ENCODE data around the gene INTS4.
A peak's percentile ranks its signal among the peaks of the same experiment; 100 is the strongest.
"Not testable (repeated sequence)": the region's sequence is repeated elsewhere in the genome, so short reads cannot be mapped to it uniquely, and the experiment has no call there.

INTS4 gene, protein sequence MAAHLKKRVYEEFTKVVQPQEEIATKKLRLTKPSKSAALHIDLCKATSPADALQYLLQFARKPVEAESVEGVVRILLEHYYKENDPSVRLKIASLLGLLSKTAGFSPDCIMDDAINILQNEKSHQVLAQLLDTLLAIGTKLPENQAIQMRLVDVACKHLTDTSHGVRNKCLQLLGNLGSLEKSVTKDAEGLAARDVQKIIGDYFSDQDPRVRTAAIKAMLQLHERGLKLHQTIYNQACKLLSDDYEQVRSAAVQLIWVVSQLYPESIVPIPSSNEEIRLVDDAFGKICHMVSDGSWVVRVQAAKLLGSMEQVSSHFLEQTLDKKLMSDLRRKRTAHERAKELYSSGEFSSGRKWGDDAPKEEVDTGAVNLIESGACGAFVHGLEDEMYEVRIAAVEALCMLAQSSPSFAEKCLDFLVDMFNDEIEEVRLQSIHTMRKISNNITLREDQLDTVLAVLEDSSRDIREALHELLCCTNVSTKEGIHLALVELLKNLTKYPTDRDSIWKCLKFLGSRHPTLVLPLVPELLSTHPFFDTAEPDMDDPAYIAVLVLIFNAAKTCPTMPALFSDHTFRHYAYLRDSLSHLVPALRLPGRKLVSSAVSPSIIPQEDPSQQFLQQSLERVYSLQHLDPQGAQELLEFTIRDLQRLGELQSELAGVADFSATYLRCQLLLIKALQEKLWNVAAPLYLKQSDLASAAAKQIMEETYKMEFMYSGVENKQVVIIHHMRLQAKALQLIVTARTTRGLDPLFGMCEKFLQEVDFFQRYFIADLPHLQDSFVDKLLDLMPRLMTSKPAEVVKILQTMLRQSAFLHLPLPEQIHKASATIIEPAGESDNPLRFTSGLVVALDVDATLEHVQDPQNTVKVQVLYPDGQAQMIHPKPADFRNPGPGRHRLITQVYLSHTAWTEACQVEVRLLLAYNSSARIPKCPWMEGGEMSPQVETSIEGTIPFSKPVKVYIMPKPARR

DNA sequence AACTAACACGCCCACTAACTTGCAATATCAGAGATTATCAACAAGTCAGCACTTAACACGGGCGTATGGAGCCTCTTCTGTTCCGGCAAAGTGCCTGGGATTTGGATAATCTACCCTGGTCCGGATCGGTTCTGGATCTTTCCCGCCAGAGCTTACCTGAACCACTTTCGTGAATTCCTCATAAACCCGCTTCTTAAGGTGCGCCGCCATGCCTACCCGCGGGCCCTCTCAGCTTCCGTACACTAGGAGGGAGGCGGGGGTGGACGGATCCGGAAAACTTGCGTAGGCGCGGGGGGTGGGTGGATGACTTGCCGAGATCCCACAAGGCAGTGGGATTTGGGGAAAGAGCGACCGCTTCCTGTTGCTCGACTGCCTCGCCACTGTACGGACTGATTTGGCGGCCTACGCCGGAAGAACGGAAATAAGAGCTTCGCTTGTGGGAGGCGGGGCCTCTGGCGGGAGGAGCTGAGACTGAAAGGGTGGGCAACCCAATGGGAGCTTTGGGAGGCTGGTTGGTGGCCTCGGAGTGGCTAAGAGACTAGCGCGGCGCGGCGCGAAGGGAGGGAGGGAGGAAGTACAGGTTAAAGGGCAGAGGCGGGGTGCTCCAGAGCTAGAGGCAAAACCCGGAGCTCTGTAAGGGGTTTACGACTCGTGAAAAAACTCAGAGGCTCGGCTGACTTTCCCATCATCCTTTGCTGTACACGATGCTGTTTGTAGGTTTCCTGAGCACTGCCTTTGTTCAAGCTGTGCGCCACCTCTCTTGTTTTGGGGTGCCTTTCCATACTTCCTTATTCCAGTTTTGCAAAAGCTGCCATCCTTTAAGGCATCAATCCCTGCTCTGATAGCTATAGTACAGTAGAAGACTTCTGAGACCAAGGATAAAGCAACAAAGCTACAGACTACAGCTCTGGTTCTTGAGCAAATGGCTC, at the start of gene INTS4:
Gene INTS4 (minus strand): TSS at position 235 of the 929 bp plus-strand sequence. CDS start 25 bp downstream, at position 210.
- peak; percentile 100 for DNase-seq (ENCODE audit: low spot score)

DNA sequence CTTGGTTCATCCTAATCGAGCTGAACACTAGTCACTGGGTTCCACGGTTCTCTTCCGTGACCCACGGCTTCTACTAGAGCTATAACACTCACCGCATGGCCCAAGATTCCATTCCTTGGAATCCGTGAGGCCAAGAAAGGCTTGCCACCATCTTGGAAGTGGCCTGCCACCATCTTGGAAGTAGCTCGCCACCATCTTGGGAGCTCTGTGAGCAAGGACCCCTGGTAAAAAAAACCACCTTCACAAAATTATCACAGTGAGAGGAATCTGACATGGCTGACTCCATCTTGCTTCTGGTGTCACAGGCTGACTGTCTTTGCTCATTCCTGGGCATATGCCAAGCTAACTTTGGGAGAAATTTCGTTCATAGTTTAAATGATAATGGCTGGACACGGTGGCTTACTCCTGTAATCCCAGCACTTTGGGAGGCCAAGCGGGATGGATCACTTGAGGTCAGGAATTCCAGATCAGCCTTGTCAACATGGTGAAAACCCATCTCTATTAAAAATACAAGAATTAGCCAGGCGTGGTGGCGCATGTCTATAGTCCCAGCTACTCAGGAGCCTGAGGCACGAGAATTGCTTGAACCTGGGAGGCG, 47.5 kb upstream of the INTS4 start:
- DNase-seq (ENCODE audit: low spot score) = no peak

DNA sequence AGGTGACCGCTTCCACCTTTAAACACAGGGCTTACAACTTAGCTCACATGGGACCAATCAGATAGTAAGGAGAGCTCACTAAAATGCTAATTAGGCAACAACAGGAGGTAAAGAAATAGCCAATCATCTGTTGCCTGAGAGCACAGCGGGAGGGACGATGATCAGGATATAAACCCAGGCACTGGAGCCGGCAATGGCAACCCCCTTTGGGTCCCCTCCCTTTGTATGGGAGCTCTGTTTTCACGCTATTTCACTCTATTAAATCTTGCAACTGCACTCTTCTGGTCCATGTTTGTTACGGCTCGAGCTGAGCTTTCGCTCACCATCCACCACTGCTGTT, 46.9 kb upstream of the INTS4 start:
- not testable (repeated sequence) for DNase-seq (ENCODE audit: low spot score)

DNA sequence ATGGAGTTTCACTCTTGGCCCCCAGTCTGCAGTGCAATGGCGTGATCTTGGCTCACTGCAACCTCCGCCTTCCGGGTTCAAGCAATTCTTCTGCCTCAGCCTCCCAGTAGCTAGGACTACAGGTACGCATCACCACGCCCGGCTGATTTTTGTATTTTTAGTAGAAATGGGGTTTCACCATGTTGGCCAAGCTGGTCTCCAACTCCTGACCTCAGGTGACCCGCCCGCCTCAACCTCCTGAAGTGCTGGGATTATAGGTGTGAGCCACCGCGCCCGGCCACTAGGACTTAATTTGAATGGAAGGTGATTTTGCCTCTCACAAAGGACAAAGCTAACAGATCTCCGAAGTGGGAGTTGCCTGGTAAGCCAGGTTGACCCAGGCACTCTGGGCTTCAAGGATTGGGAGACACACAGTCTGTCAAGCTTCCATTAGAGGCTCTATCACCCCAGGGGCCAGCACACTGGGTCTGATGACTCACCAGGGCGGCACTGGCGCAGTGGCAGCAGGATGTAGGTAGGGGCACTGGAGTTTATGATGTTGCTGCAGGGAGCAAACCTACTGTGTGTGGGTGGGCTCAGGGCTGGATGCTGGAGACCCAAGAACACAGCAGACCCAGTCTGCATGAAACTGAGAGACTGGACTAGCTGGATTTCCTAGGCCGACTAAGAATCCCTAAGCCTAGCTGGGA, 46.4 kb upstream of the INTS4 start:
- DNase-seq (ENCODE audit: low spot score) = no peak

DNA sequence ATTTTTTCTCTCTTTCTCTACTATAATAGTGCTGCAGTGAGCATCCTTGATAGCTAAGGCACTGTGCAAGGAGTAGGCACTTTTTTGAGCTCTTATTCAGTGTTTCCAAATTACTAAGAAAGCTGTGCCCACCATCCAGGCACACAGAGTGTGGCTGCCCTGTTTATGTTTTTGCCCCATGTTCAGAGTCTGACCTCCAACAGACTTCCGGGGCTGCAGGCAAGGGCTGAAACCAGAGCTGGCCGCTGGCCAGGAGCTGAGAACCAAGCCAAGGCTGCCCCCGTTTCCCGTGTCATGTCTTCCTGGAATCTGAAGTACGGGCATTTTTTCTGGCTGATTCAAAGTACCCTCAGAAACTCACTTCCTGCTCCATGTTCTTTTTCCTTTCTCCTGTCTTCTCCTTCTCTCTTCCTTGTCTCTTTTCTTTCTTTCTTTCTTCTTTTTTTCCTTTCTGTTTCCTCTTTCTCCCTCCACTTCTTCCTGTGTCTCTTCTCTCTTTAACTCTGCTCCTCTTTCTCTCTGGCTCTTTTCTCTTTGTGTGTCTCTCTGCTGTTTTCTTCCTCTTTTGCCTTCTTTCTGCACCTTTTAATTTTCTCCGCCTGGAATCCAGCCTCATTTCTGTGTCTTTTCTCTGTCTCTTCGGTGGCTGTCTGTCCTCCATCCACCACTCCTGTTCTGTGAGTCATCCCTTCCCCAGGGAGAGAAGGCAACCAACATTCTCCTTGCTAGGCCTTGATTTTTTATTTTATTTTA, 45.6 kb upstream of the INTS4 start:
- DNase-seq (ENCODE audit: low spot score) = peak; percentile 67

DNA sequence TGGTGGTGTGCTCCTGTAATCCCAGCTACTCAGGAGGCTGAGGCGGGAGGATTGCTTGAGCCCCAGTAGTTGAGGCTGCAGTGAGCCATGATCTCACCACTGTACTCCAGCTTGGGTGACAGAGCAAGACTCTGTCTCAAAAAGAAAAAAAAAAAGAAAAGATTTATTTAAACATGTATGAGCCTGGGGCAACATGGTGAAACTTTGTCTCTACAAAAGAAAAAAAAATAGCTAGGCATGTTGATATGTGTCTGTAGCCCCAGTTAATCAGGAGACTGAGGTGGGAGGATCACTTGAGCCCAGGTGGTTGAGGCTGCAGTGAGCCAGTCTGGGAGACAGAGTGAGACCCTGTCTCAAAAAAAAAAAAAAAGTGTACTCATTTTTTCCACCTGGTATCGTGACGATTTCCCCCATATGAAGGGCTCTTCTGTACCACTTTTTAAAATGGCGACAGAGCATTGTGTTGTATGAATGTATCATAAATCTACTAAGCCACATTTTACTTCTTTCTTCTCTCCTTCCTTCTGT, 45.0 kb upstream of the INTS4 start:
- no peak for DNase-seq (ENCODE audit: low spot score)

DNA sequence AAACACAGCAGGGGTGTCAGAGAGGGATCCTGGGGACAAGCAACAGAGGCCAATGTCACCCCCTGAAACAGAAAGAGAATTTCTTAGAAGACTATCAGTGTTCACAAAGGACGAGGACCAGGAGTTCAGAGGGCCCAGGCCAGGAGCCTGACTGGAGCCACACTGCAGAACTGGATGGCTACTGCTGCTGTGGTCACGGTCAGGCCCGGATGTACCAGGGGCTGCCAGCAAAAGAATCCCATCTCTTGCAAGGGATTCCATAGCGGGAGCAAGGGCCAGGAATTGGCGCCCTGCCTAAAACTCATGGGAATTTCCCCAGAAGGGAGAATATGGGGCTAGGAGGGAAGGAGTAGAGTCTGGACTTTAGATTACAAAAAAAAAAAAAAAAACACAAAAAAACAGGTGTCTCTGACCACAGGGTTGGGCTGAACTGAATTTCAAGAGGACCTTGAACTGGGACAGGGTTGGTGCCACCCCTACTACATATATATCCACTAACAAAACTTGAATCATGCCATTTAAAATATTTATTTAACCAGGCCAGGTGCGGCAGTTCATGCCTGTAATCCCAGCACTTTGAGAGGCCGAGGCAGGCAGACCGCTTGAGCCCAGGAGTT, 44.3 kb upstream of the INTS4 start:
- DNase-seq (ENCODE audit: low spot score) = no peak

DNA sequence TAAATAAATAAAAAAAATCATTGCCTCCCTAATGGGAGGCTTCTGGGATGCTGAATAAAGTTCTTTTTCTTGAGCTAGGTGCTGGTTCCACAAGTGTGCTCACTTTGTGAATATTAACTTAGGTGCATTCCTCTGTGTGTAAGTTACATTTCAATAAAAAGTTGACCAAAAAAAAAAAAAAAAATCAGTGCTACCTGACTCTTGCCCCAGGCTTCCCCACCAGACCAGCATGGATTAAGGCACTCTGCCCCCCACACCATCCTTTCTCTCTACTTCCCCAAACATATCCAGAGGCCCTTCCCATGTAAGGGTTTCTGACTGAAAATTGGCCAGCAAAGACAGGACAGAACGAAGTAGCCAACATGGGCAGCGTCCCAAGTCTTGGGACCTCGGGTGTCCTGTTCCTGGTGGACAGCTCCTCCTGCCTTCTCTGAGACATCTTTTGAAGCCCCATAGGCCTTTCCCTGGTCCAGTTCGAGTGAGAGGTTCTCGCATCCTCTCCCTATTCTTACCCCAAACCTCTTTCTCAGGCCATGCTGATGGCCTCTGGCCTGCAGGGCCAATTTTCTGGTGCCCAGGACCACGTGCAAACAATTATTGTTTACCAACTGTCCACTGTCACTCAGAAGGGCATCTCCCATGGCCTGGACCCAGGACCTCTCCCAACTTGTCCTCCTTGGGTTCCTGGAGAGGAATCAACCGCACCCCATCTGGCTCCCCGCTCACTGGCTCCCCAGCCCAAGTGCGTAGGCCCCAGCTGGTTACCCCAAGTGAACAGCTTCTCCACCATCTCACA, 43.6 kb upstream of the INTS4 start:
- no peak for DNase-seq (ENCODE audit: low spot score)

DNA sequence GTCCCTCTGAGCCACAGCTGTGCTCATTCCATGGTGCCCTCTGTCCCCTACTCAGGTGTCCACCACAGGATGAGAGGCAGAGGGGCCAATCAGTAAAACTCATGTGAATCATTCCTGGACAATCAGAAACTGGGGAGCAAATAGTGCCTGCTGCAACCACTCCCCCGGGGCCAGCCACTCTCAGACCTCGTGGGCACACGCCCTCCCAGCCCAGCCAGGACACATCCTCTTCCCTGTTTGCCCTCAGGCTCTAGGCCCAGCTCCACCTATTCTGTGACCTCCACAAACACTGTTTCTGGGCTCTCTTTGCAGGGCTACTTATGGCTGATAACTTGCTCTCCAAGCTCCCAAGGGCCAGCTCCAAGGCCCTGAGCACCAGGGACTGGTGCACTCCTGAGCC, 42.6 kb upstream of the INTS4 start:
- DNase-seq (ENCODE audit: low spot score) = no peak

DNA sequence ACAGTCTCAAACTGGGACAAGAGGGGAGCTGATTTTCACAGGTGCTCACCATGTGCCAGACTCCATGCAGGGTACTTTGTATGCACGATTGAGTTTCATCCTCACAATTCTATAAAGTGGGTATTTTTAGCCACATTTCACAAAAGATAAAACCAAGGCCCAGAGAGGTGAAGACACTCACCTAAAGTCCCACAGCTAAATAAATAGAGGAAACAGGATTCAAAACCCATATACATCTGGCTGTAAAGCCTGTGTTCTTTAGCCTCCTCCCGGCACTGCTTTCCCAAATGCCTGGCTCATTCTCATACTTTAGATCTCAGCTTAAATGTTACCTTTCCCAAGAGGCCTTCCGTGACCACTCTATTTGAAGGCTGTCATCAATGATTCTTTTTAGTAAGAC, 41.8 kb upstream of the INTS4 start:
- DNase-seq (ENCODE audit: low spot score) = no peak

DNA sequence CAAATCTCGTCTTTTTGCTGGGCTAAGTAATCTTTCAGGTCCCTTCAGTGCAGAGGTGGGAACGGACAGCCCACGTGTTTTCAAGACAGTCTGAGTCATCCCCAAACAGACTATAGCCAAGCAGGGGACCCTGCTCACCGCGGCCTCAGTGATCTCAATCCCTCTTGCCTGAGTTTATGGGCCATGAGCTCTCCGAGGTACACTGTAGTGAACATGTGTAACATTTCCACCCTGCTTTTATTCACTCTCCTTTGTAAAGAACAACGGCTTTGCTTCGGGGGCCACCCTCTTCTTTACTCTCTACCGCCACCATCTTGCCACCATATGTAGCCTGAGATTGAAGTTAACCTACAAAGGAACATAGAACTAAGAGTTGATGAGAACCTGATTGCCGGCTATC, 40.2 kb upstream of the INTS4 start:
- no peak for DNase-seq (ENCODE audit: low spot score)

DNA sequence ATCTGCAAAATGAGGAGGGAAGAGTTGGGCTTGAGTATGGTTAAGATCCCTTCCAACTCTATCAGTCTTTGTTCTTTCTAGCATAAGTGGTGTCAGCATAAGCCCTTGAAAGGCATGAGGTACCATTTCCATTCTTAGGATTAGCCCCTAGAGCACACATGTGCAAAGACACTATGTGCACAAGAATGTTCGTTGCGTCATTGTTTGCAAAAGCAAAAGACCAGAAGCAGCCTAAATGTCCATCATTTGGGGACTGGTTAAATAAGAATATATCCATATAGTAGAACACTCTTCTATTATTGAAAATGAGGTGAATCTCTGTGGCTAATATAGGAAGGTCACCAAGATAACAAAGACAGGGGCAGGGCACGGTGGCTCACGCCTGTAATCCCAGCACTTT, 38.6 kb upstream of the INTS4 start:
- no peak for DNase-seq (ENCODE audit: low spot score)

DNA sequence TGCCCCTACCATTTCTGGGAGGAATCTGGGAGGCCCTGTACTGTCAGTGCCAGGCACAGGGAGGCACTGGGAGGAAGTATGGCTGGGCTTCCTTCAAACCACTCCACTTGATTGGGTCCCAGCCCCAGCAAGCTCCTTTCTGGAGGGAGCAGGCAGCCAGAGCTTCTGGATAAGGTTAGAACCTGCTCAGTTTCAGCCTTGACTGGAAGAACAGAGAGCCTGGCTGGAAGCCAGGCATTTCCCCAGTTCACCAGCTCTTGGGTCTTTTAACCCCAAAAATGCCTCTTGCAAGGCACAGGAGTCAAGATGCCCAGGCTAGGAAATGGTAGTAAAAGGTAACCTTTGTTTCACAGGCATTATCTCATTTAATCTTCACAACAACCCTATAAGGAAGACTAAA, 37.6 kb upstream of the INTS4 start:
- DNase-seq (ENCODE audit: low spot score) = no peak

DNA sequence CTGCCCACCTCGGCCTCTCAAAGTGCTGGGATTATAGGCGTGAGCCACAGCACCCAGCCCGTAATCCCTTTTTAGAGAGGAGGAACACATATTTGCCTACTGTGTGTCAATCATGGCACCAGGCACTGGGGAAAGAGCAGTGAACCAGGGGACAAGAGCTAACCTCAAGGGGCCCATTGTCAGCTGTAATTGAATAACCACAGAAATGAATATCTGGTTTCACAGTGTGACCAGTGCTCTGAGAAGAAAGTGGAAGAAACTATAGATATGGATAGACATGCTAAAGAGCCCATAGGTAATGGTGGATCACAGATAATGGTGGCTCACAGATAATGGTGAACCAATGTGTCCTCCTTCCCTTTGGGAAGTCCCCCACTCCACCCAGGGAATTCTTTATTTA, 37.2 kb upstream of the INTS4 start:
- no peak for DNase-seq (ENCODE audit: low spot score)

DNA sequence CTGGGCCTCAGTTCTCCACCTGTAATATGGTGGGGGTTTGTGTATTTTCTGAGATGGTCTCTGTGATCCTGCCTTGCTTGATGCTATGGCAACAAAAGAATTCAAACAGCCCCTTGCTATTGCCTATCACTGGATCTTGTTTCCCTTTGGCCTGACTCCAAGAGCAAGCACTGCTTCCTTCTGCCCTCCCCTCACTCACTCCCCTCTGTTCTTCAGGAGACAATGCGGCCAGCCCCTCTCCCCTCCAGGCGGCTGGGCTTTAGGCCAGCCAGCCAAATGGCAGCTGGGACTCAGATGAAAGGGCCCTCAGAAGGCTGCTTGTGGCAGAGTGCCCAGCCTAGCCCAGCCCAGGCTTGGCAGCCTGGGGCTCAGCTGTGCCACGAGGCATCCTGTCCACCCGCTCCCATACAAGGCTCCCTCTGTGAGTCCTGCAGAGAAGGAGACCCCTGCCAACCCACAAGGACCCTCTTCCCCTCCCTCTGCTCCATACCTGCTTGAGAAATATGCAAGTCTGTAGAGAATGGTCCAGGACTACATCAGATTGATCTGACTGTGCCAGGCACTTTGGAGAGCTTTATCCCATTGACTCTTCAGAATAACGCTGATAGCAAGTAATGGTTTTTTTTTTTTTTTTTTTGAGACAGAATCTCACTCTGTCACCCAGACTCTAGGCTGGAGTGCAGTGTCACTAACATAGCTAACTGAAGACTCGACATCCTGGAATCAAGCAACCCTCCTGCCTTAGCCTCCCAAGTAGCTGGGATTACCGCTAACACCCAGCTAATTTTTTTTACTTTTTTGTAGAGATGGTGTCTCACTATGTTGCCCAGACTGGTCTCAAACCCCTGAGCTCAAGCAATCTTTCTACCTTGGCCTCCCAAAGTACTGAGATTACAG, 36.2 kb upstream of the INTS4 start:
- DNase-seq (ENCODE audit: low spot score) = no peak

DNA sequence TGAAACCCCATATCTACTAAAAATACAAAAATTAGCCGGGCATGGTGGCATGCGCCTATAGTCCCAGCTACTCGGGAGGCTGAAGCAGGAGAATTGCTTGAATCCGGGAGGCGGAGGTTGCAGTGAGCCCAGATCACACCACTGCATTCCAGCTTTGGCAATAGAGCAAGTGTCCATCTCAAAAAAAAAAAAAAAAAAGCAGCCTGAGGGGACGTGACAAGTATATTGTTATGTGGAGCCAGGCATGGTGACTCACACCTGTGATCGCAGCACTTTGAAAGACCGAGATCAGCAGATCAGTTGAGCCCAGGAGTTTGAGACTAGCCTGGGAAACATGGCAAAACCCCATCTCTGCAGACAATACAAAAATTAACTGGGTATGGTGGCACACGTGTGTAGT, 34.0 kb upstream of the INTS4 start:
- DNase-seq (ENCODE audit: low spot score) = peak; percentile 52

DNA sequence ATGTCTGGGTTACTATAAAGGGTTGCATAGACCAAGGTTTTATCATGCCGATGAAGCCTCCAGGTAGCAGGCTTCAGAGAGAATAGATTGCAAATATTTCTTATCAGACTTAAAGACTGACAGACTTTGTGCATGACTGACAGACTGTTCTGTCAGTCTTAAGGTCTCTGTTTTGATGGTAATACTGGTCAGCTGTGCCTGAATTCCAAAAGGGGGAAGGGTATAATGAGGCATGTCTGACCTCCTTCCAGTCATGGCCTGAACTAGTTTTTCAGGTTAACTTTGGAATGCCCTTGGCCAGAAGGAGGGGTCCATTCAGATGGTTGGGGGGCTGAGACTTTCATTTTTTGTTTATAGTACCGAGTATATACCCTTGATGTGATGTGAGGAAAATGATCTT, 33.3 kb upstream of the INTS4 start:
- no peak for DNase-seq (ENCODE audit: low spot score)

DNA sequence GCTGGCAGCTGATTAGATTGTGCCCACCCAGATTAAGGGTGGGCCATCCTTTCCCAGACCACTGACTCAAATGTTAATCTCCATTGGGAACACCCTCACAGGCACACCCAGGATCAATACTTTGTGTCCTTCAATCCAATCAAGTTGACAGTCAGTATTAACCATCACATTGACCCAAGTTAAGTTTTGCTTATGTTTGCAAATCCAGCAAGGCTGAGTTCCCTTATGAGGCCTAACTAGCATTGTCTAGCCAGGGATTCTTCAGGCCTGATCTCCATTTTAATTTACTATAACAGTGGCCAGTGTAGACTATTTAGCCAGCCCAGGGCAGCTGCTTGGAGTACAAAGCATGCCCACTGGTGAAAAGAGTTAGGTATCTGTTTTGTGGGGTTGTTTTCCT, 30.9 kb upstream of the INTS4 start:
- no peak for DNase-seq (ENCODE audit: low spot score)
